Activated naive CD4-positive, alpha-beta T cell treated with anti-CD3 and anti-CD28 coated beads for 36 hours (primary cell): ENCODE results near the gene SHC2. TPM values are rescaled to one million over a fixed set of nuclear protein-coding genes. Genes with fewer than 3 reads are reported as not detected.
"Not testable (repeated sequence)": the region's sequence is repeated elsewhere in the genome, so short reads cannot be mapped to it uniquely, and the experiment has no call there.

Experiments used
- CTCF ChIA-PET: fragments of 350-600 bp; sonication (Branson Sonifier 250); formaldehyde crosslinking; loops from one replicate; lab custom pipeline; 2021; ENCODE audit warnings: antibody characterized with exemption; lab: Charles Lee
- DNase-seq: peaks from one replicate; pipeline ENCODE4 v3.0.0-alpha.2; 2020
- H3K27ac Mint-ChIP-seq: one replicate; pipeline ENCODE4 v1.8.0; 2021; ENCODE audit warnings: mild to moderate bottlenecking, mixed read lengths
- H3K27me3 Mint-ChIP-seq: one replicate; pipeline ENCODE4 v1.8.0; 2021; ENCODE audit warnings: low read depth, mixed read lengths
- H3K36me3 Mint-ChIP-seq: one replicate; pipeline ENCODE4 v1.8.0; 2021; ENCODE audit warnings: low read depth, mixed read lengths
- H3K4me1 Mint-ChIP-seq: one replicate; pipeline ENCODE4 v1.8.0; 2021; ENCODE audit warnings: low read depth, mixed read lengths
- H3K4me3 Mint-ChIP-seq: one replicate; pipeline ENCODE4 v1.8.0; 2021; ENCODE audit warnings: mild to moderate bottlenecking, moderate library complexity, mixed read lengths
- H3K9me3 Mint-ChIP-seq: one replicate; pipeline ENCODE4 v1.8.0; 2021; ENCODE audit warnings: mixed read lengths
- intact Hi-C: fragments of 100-400 bp; cut with micrococcal nuclease; formaldehyde crosslinking; loops from one replicate; pipeline ENCODE4 v1.15.1; 2023
- total RNA-seq, 2 experiments: library from RNA; stranded (reverse); gene quantifications; one replicate each; pipeline ENCODE4 v1.2.3, GENCODE V29; 2021

The SHC2 gene
- total RNA-seq, 2 experiments from 2014 or later, result not detected

DNA sequence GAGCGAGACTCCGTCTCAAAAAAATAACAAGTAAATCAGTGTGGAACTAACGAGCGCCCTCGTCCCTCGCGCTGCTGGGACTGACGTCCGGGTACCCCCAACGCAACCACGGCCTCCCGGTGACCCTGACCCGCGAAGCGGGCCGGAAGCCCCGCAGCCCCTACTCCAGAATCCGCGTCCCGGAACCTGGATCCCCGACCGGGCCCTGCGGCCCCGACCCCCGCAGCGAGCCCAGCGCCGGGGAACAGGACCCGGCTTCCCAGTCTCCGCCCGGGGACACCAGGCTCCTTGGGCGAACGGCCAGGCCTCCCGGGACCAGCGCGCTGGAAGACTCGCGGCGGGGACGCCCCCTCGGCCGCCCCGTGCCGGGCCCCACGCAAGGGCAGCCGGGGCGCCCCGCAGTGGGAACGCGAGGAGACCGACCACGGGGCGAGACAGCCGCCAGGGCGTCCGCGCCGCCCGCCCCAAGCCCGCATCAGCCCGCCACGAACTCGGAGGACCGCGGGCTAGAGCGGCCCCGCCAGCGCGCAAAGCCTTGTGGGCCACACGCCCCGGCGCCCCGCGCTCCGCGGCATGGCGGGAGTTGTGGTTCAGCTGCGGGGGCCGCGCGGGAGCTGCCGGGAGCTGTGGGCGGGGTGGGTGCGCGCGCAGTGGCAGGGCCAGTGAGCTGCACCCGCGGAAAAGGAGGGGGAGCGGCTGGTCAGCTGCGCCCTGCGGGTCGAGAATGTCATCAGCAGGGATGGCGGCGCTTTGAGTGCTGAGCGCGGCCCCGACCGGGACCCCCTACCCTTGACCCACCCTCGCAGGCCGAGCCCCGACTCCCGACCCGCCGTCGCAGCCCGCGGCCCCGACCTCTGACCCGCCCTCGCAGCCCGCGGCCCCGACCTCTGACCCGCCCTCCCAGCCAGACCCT is 27.9 kb upstream of the SHC2 start:
- Mint-ChIP-seq H3K27ac (peak overlapping the region; percentile 86), H3K9me3 (peaks cover 1% of the 10 kb centered on the region), H3K4me1 (peaks cover 11% of the 10 kb centered on the region), H3K36me3 (peaks cover 1% of the 10 kb centered on the region), H3K4me3 (peak overlapping the region; percentile 81), H3K27me3 (peaks cover 20% of the 10 kb centered on the region)
- peak; percentile 93 for DNase-seq
- intact Hi-C loops, result loop anchor here (1.0 to 2.0 kb wide), 2 partner anchors 19 to 144 kb away; partner anchors contain the start of genes MIER2 and TPGS1
- CTCF ChIA-PET, result interaction anchor here (0.7 to 1.6 kb wide), 4 partner anchors 17 to 22 kb away, joined by 3 to 7 read pairs (median 4); no protein-coding TSS in a partner anchor

DNA sequence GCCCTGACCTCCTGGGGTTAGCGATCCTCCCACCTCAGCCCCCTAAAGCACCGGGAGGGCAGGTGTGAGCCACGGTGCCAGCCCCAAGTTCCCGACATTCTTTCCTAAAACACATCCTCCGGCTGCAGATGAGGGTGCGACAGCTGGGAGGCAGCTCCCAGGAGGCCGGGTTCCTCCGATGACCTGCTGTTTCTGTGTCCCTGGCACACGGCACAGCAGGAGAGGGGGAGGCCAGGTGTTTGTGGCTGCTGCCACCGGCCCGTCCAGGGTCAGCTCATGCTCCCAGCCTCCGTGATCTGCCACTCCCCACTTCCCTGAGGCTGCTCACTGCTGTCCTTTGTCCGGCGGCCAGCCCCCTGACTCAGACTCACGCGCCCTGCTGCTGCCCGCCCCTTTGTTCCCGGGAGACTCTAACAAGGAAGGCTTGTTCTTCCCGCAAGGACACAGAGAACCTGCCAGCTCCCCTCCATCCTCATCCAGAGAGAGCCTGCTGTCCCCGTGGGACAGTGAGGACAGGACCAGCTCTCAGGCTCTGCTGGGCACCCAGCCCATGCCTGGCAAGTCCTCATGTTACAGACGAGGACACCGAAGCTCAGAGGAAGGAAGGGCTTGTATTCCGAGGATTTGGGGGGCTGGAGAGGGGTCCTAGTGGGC is 24.9 kb upstream of the SHC2 start:
- H3K9me3 Mint-ChIP-seq, result peaks cover 8% of the 10 kb centered on the region
- intact Hi-C loops, result no loop called here
- H3K4me1 Mint-ChIP-seq, result peaks cover 10% of the 10 kb centered on the region
- CTCF ChIA-PET, result interaction anchor here (0.5 to 0.7 kb wide), 2 partner anchors 10 to 199 kb away, joined by 3 to 4 read pairs; no protein-coding TSS in a partner anchor
- H3K4me3 Mint-ChIP-seq, result no peak overlapping the region
- peaks cover 24% of the 10 kb centered on the region for H3K27me3 Mint-ChIP-seq
- peaks cover 1% of the 10 kb centered on the region for H3K36me3 Mint-ChIP-seq
- no peak overlapping the region for H3K27ac Mint-ChIP-seq
- no peak for DNase-seq

DNA sequence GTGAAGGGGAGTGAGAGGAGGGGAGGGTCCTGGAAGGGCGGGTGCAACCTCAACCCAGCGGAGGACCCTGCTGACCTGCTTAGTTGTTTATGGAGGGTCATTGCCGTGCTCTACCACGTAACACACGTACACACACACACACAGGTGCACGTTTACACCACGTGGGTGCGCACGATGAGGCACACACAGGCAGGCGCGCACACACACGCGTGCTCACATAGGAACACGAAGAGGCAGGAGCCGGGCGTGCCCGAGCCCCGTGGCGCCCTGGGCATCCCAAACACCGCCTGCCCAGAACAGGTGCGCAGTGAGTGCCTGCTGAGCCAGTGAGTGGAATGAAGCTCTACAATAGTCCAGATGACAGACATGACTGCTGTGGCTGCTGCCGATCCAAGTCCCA is 24.2 kb upstream of the SHC2 start:
- Mint-ChIP-seq H3K9me3 (peaks cover 15% of the 10 kb centered on the region), H3K27me3 (peaks cover 24% of the 10 kb centered on the region), H3K4me1 (peaks cover 15% of the 10 kb centered on the region), H3K27ac (no peak overlapping the region), H3K4me3 (no peak overlapping the region), H3K36me3 (peaks cover 1% of the 10 kb centered on the region)
- DNase-seq, result no peak
- intact Hi-C loops, result no loop called here
- CTCF ChIA-PET, result interaction anchor here (0.5 kb wide), 1 partner anchor 198 kb away, joined by 4 read pairs; no protein-coding TSS in a partner anchor

DNA sequence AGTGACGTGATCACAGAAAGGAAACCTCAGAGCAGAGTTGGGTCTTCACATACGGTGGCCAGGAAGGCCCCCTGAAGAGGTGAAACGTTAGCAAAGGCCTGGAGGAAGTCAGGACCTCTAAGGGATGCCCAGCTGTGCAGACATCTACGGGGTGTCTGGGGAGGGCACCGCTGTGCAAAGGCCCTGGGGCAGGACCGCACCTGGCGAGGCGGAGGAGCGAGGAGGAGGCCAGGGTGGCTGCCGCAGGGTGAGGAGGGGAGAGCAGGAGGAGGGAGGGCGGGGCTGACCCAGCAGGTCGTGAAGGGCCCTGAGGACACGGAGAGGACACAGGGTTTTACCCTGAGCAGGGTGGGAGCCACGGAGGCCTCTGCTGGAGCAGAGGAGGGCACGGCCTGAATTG is 23.7 kb upstream of the SHC2 start:
- intact Hi-C loops, result no loop called here
- no peak for DNase-seq
- Mint-ChIP-seq H3K27me3 (peaks cover 24% of the 10 kb centered on the region), H3K27ac (no peak overlapping the region), H3K4me1 (peaks cover 13% of the 10 kb centered on the region), H3K36me3 (peaks cover 1% of the 10 kb centered on the region), H3K9me3 (peaks cover 18% of the 10 kb centered on the region), H3K4me3 (no peak overlapping the region)
- CTCF ChIA-PET, result no interaction called here

DNA sequence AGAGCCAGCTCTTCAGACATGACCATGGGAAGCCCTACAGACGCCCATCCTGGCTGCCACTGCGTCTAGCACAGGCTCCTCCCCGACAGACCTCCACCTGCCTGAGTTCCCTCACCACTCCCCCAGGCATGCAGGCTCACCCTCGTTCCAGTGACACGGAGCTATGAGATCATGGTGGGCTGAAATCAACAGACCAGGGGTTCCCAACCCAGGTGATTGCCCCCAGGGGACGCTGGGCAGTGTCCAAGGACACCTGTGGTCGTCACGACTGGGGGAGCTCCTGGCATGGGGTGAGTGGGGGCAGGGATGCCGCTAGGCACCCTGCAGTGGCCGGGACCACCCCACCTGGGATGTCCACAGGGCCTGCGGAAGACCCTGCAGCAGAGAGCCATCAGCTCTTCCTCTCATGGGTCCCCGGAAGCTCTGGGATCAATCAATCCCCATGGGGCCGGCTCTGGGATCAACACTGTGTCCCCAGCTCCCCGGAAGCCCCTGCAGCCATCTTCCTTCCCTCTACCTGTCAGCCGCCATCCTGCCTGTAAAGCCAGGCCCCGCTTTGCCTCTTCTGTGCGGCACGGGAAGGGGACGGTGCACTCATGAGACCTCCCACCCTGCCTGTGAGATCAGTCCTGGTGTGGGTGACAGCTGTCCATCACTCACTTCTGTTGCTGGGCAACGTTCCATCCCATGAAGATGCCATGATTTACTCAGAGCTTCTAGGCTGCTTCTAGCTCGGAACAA is 22.7 kb upstream of the SHC2 start:
- H3K36me3 Mint-ChIP-seq, result peaks cover 1% of the 10 kb centered on the region
- peaks cover 24% of the 10 kb centered on the region for H3K27me3 Mint-ChIP-seq
- peaks cover 18% of the 10 kb centered on the region for H3K9me3 Mint-ChIP-seq
- CTCF ChIA-PET, result no interaction called here
- DNase-seq, result no peak
- H3K4me3 Mint-ChIP-seq, result no peak overlapping the region
- no peak overlapping the region for H3K27ac Mint-ChIP-seq
- intact Hi-C loops, result no loop called here
- peaks cover 12% of the 10 kb centered on the region for H3K4me1 Mint-ChIP-seq

DNA sequence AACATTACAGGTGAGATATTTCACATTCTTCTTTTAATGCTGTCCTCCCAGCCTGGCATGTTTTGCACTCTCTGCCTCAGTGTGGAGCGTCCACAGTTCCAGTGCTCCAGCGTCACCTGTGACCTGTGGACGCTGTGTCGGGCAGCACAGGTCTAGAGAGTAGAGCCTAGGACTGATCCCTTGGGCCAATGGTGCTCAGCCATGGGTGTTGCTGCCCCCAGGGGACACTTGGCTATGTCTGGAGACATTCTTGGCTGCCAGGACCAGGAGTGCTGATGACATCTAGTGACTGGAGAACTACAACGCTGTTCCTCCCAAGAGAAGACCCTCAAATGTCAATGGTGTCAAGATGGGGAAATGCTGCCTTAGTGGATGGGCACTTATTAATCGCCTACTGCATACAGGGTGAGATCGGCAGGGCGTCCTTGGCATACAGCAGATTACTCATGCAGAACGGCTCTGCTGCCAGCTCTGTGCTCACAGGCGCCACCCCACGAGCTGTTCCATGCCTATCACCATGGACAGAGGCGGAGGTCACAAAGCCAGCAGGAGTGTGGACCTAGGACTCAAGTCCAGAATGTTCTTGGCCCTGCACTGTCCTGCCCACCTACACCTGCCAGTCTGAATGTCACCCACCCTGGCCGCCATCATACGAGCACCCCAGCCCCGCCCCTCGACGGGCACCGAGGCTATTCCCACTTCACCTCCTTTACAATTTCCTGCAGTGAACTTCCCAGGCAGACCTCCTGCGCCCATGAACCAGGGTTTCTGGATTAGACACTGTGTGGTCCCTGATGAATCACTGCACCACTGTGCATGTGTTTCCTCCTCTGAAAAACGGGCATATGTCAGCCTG is 21.6 kb upstream of the SHC2 start:
- peaks cover 10% of the 10 kb centered on the region for H3K4me1 Mint-ChIP-seq
- no peaks in the 10 kb centered on the region for H3K36me3 Mint-ChIP-seq
- H3K27me3 Mint-ChIP-seq, result peaks cover 24% of the 10 kb centered on the region
- no peak overlapping the region for H3K4me3 Mint-ChIP-seq
- peaks cover 18% of the 10 kb centered on the region for H3K9me3 Mint-ChIP-seq
- no peak overlapping the region for H3K27ac Mint-ChIP-seq
- DNase-seq, result no peak
- intact Hi-C loops, result no loop called here
- CTCF ChIA-PET, result no interaction called here

DNA sequence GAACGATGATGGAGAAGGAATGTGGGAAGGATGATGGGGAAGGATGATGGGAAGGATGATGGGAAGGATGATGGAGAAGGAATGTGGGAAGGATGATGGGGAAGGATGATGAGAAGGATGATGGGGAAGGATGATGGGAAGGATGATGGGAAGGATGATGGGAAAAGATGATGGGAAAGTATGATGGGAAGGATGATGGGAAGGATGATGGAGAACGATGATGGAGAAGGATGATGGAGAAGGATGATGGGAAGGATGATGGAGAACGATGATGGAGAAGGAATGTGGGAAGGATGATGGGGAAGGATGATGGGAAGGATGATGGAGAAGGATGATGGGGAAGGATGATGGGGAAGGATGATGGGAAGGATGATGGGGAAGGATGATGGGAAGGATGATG is 20.3 kb upstream of the SHC2 start:
- H3K36me3 Mint-ChIP-seq, DNase-seq, H3K4me3 Mint-ChIP-seq, CTCF ChIA-PET, intact Hi-C loops: not testable (repeated sequence)
- Mint-ChIP-seq H3K4me1 (peaks cover 10% of the 10 kb centered on the region), H3K27me3 (peaks cover 22% of the 10 kb centered on the region), H3K9me3 (peaks cover 18% of the 10 kb centered on the region), H3K27ac (peak overlapping the region; percentile 2)

DNA sequence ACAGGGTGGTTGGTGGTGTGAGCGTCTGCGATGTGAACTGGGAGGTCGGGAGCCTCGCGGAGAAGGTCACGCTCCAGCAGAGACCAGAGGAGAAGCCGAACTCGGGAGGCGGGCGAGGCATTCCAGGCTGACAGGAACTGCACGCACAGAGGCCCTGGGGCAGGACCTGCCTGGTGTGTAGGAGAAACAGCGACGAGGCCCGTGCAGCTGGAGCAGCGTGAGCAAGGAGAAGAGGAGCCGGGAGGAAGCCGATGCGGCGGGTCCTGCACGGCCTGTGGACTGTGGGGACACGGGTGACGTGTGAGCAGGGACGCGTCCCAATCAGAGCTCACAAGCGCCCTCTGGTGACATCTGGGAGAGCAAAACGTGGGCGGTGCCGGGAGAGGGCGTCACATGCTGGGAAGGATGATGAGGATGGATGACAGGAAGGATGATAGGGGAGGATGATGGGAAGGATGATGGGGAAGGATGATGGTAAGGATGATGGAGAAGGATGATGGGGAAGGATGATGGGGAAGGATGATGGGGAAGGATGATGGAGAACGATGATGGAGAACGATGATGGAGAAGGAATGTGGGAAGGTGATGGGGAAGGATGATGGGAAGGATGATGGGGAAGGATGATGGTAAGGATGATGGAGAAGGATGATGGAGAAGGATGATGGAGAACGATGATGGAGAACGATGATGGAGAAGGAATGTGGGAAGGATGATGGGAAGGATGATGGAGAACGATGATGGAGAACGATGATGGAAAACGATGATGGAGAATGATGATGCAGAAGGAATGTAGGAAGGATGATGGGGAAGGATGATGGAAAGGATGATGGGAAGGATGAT is 19.4 kb upstream of the SHC2 start:
- H3K36me3 Mint-ChIP-seq, result no peaks in the 10 kb centered on the region
- intact Hi-C loops, result no loop called here
- H3K27me3 Mint-ChIP-seq, result peaks cover 14% of the 10 kb centered on the region

DNA sequence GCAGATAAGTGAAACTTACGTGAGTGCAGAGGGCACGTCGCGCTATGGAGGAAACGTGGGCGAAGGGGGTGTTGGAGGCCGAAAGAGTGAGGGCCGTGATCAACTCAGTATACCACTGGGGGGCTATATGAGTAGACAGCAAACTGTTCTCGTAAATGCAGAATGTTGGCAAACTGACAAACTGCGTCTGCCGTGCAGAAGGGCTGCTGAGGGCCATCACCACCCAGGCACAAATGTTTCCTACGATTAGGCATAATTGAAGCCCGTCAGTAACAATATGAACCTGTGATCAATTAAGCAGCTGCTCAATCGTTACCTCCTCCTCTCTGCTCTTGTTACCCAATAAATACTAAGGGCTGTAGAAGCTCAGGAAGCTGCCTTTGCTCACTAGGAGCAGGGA is 18.1 kb upstream of the SHC2 start:
- Mint-ChIP-seq H3K27ac (no peak overlapping the region), H3K36me3 (no peaks in the 10 kb centered on the region), H3K4me1 (peaks cover 10% of the 10 kb centered on the region), H3K9me3 (peaks cover 18% of the 10 kb centered on the region), H3K4me3 (no peak overlapping the region), H3K27me3 (peaks cover 5% of the 10 kb centered on the region)
- DNase-seq, result no peak
- intact Hi-C loops, result no loop called here
- CTCF ChIA-PET, result interaction anchor here (0.7 to 1.5 kb wide), 2 partner anchors 28 to 107 kb away, joined by 3 to 6 read pairs; no protein-coding TSS in a partner anchor

More for the DNA sequence above, 19.4 kb upstream of the SHC2 start:
- Mint-ChIP-seq H3K4me1 (peaks cover 10% of the 10 kb centered on the region), H3K27ac (peak overlapping the region; percentile 22), H3K4me3 (peak overlapping the region; percentile 14), H3K9me3 (peaks cover 18% of the 10 kb centered on the region)
- CTCF ChIA-PET, result interaction anchor here (0.7 kb wide), 1 partner anchor 89 kb away, joined by 4 read pairs; no protein-coding TSS in a partner anchor
- DNase-seq, result peak; percentile 65

DNA sequence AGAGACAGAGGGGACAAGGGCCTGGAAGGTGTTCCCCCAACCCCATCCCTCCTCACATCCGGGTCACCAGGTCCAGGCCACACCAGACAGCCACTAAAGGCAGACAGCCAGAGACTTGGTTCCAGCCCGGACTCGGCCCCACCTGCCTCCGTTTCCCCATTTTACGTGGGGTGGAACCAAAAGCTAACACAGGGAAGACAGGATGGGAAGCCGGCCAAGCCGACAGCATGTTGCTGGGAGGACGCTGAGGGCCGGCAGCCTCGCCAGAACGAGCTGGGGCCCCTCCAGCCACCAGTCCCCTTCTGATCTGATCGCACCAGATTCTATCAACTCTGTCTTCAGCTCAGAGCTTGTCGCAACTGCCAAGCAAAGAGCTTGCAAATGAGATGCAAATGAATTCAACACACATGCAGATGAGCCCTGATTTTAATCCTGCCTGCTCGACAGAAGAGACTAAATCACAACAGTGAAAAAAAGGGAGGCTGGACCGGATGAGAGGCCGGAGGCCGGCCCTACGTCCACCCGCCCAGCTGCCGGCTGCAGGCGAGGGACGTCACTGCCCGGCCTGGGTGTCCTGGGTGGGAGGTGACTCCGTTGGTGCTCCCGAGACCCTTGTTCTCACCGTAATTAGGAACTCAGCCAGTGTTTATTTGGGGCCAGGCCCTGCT is 17.5 kb upstream of the SHC2 start:
- Mint-ChIP-seq H3K36me3 (no peaks in the 10 kb centered on the region), H3K9me3 (peaks cover 18% of the 10 kb centered on the region), H3K27me3 (peaks cover 3% of the 10 kb centered on the region), H3K27ac (no peak overlapping the region), H3K4me3 (no peak overlapping the region), H3K4me1 (peaks cover 10% of the 10 kb centered on the region)
- intact Hi-C loops, result no loop called here
- no peak for DNase-seq
- CTCF ChIA-PET, result interaction anchor here (1.5 kb wide), 1 partner anchor 28 kb away, joined by 6 read pairs; no protein-coding TSS in a partner anchor
